Sigmoid colon (tissue), 4 donors: ENCODE data around the gene APC.

Experiments
- CTCF ChIP-seq, 4 experiments: fragments of 450-650 bp in 3 of 4; fragments of 200-600 bp in 1 of 4; IDR thresholded peaks; one replicate each; pipeline ENCODE4 v1.5.1; 2016 to 2019; ENCODE audit warnings: antibody characterized with exemption in 4 of 4, mild to moderate bottlenecking in 3 of 4, moderate library complexity in 2 of 4
- EP300 ChIP-seq, 4 donors: sonication (generic); formaldehyde crosslinking; IDR thresholded peaks; one replicate each; pipeline ENCODE4 v1.6.1; 2017; ENCODE audit warnings: antibody characterized with exemption in 4 of 4
- POLR2A ChIP-seq, 2 donors: fragments of 450-650 bp; IDR thresholded peaks; one replicate each; pipeline ENCODE4 v1.6.1; 2016; ENCODE audit warnings: antibody characterized with exemption in 2 of 2, mild to moderate bottlenecking in 2 of 2, moderate library complexity in 2 of 2
- POLR2AphosphoS5 ChIP-seq, 4 donors: sonication (generic); formaldehyde crosslinking; IDR thresholded peaks; one replicate each; pipeline ENCODE4 v1.6.1; 2017; ENCODE audit warnings: antibody characterized with exemption in 4 of 4

- no peak for TF ChIP-seq CTCF (IDR thresholded peaks at IDR 0.05)
- TF ChIP-seq POLR2A (IDR thresholded peaks at IDR 0.05), result no peak
- TF ChIP-seq POLR2AphosphoS5 (IDR thresholded peaks at IDR 0.05), result no peak
- no peak for TF ChIP-seq EP300 (IDR thresholded peaks at IDR 0.05)
Observed at GRCh38 chr5:112847306-112847705, 109.6 kb downstream of the APC start.
